ENCODE data around the gene CMTM7. TPM values are rescaled to one million over a fixed set of nuclear protein-coding genes. Genes with fewer than 3 reads are reported as not detected.

The CMTM7 gene
- total RNA-seq, 1 experiment from 2014 or later, result 8.9 TPM

GRCh38 chr3:32502118-32502945, 110.7 kb downstream of the CMTM7 start, which contains the start of gene CMTM6:
TSS of gene CMTM6 (minus strand) at chr3:32502852. CDS start at chr3:32502745, 107 bp downstream.
- peaks cover 54% of the 10 kb centered on the region for H3K4me1 ChIP-seq (ENCODE audit: low read length)
- peak within 1 kb of the TSS; percentile 87 for H3K4me3 ChIP-seq (ENCODE audit: low read length)
- peak within 1 kb of the TSS; percentile 94 for H3K9ac ChIP-seq (ENCODE audit: low read length)
- no peaks in the 10 kb centered on the region for H3K9me3 ChIP-seq (ENCODE audit: low read length)
- DNase-seq, result peak; percentile 91
- H3K79me2 ChIP-seq (ENCODE audit: low read length), result peaks cover 52% of the 10 kb centered on the region
- H2AFZ ChIP-seq (ENCODE audit: low read length), result 0 out of 2 replicates have a peak within 1 kb of the TSS, but pooled peaks have one; percentile 88
- no peaks in the 10 kb centered on the region for H4K20me1 ChIP-seq (ENCODE audit: insufficient read depth, low read depth, low read length)
- H3K9me2 ChIP-seq (replicated peaks; ENCODE audit: insufficient read depth, low read length), result no peaks in the 10 kb centered on the region
- peak within 1 kb of the TSS; percentile 96 for H3K4me2 ChIP-seq (ENCODE audit: low read depth, low read length, poor library complexity, severe bottlenecking)
- no peaks in the 10 kb centered on the region for H3K27me3 ChIP-seq (ENCODE audit: low read length)
- H3K36me3 ChIP-seq (ENCODE audit: insufficient read depth, low read length), result 0 out of 2 replicates have a peak, but pooled peaks cover 3% of the 10 kb centered on the region
- H3K27ac ChIP-seq (ENCODE audit: low read length), result peak within 1 kb of the TSS; percentile 76

DNA sequence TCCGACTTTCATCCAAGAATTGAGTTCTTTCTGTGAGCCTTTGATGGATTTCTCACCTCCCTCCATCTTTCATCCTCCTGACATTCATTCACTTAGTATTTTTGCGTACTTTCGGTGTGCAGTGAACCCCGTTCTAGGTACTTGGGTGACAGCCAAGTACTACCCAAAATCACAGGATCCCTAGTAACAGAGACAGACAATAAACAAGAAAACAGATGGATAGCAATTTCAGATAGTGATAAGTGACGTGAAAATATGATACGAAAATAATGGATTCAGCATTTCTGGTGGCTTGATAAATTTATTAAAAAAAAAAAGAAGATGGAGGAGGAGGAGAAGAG, 111.3 kb downstream of the CMTM7 start:
- 0 out of 2 replicates have a peak overlapping the region, but pooled peaks have one; percentile 88 for H2AFZ ChIP-seq (ENCODE audit: low read length)
- peaks cover 46% of the 10 kb centered on the region for H3K79me2 ChIP-seq (ENCODE audit: low read length)
- no peaks in the 10 kb centered on the region for H3K9me2 ChIP-seq (replicated peaks; ENCODE audit: insufficient read depth, low read length)
- H3K4me3 ChIP-seq (ENCODE audit: low read length), result peak overlapping the region; percentile 87
- no peak for DNase-seq
- peak overlapping the region; percentile 94 for H3K9ac ChIP-seq (ENCODE audit: low read length)
- peak overlapping the region; percentile 96 for H3K4me2 ChIP-seq (ENCODE audit: low read depth, low read length, poor library complexity, severe bottlenecking)
- H4K20me1 ChIP-seq (ENCODE audit: insufficient read depth, low read depth, low read length), result no peaks in the 10 kb centered on the region
- 0 out of 2 replicates have a peak, but pooled peaks cover under 1% of the 10 kb centered on the region for H3K36me3 ChIP-seq (ENCODE audit: insufficient read depth, low read length)
- no peaks in the 10 kb centered on the region for H3K27me3 ChIP-seq (ENCODE audit: low read length)
- H3K9me3 ChIP-seq (ENCODE audit: low read length), result no peaks in the 10 kb centered on the region
- no peak overlapping the region for H3K27ac ChIP-seq (ENCODE audit: low read length)
- H3K4me1 ChIP-seq (ENCODE audit: low read length), result peaks cover 52% of the 10 kb centered on the region

Other genes with a start within 250 kb of the CMTM7 start
- 0.14 and 0.19 TPM in 2 replicates for gene CMTM8, start 153.2 kb upstream of the CMTM7 start, total RNA-seq (2014; rRNA removed; shearing (Covaris generic); ENCODE audit: low replicate concordance)
- 73.4 and 171 TPM in 2 replicates for gene CMTM6, start 111.0 kb downstream of the CMTM7 start, total RNA-seq (2014; rRNA removed; shearing (Covaris generic); ENCODE audit: low replicate concordance)
- gene DYNC1LI1, start 179.0 kb downstream of the CMTM7 start, total RNA-seq (2014; rRNA removed; shearing (Covaris generic); ENCODE audit: low replicate concordance), result 26.6 and 36.9 TPM in 2 replicates